Fibroblast of skin of right biceps (primary cell): ENCODE data around the gene CYB561D1.

Source experiments
- DNase-seq: peaks from one replicate; pipeline ENCODE4 v3.0.0-alpha.2; 2013

The CYB561D1 gene

DNA sequence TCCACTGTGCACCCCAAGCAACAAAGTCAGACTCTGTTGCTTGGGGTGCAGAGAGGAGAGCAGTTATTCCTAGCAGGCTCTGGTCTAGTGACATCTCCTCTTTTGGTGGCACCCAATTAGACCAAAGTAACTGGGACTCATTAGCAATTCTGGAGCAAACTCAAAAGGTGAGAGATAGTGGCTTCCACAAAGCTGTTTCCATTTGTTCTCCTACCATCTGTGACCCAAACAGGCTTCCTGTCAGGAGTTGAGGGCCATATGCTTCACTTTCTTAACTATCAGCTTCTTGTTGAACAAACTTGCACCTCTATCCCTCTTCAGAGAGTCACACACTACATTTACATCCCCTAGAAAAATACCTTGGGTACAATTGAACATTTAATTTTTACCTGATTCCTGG lies 11.7 kb upstream of the CYB561D1 start:
- DNase-seq = no peak

DNA sequence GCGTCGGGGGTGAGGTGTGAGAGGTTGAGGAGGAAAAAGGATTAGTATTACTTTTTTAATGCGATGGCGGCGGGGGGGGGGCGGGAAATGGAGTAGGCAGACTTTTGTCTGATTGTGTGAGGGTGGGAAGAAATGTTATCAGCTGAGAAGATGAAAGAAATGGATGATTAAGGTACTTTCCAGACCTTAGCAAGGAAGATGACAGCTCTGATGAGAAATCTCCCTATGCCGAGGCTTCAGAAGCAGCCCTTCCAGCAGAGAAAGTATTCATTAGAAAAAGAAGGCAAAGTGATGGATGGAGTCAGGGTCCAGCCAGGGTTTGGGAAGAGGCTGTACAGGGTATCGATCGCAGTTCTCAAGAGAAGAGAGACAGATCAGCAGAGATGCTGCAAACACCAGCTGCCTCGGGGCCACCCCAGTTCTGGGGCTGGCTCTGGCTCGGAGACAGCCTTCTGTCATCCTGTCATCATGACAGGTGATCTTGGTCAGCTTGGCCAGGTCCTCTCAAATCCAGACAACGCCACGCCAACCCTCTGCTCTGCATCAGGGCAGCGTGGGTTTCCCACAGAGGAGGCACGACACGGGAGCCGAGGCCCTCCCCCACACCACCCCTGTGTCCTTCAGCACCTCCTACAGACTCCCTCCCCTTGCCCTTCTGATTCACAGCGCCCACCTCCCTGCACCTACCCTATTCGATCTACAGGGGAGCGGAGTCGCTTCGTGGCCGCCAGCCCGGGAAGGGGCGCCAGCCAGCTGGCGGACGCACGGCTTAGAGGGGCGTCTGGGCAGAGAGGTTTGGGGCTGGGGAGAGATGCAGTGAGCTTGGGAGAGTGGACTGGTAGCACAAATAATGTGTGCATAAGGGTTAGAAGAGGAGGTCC lies 10.9 kb upstream of the CYB561D1 start:
- no peak for DNase-seq

DNA sequence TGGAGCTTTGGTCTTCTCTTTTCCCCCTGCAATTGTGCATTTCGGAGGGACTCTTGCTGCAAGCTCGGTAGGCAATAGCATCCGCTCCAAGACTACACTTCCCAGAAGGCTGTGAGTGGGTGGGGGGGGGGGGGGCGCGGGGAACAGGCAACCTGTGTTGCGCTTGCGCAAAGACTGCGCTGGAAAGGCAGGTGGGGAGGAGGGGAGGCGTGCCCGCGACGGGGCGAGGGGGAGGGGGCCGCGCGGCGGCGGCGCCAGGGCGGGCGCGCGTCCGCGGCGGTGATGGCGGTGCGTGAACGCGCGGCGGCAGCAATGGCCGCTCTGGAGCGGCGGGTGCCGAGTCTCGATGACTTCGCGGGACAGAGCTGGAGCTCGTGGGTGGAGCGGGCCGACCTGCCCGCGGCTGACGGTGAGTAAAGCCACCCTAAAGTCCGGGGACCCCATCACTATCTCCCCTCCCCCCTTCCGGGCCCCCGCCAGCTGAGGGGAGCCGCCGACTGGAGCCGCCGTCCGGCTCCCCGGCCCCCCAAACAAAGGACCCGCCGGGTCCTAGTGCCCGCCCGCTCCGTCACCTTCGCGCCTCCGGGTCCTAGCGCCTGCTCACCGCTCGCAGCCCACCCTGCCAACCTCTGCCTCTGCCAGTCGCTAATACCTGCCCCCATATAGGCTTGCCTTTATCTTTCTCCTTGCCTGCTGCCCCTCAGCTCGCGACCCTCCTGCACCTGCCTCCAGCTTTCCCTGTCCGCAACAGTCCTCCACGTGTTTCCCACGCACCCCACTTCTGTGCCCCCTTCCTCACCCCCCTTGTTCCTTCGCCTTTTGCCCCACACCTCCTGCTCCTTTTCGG lies 10.0 kb upstream of the CYB561D1 start, which contains the start of gene ATXN7L2:
Gene ATXN7L2 (plus strand): TSS at position 234 of the 847 bp plus-strand sequence. CDS start 49 bp downstream, at position 283.
- DNase-seq = peak; percentile 92

DNA sequence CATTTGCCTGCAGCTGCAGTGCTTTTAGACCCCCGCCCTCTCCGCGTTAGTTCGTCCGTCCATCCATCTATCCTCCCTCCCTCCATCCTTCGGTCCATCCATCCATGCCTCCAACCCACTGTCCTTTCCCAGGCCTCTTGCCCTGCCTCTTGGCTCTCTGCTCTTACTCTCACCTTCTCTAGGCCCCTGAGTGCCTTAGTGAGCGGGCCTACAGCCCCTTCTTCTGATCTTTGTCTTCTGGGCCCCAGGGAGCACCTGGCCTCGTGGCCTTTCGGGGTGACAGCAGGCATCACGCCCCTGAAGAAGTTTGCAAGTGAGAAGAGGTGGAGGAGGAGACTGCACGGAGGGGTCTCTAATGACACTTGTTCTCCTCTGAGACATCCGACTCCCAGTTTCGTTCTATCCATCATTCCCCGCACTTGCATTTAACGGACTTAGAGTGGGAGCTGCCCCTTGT lies 9.3 kb upstream of the CYB561D1 start:
- no peak for DNase-seq

DNA sequence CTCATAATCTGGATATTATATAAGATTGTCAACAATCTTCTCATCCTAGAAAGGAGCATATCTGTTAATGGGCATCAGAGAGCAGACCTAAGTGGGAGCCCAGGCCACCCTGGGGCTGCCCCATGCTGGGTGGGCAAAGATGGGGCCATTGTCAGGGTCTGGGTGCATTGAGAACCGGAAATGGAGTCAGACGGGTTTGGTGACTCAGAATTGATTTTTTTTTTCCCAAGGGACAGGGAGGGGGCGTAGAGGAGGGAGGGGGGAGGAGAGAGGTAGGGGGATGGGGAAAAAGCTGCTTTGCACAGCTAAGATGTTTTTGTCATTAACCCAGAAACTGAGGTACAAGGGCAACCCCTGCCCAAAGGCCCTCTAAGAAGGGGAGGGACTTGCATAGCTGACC lies 8.9 kb upstream of the CYB561D1 start:
- DNase-seq = peak; percentile 52

DNA sequence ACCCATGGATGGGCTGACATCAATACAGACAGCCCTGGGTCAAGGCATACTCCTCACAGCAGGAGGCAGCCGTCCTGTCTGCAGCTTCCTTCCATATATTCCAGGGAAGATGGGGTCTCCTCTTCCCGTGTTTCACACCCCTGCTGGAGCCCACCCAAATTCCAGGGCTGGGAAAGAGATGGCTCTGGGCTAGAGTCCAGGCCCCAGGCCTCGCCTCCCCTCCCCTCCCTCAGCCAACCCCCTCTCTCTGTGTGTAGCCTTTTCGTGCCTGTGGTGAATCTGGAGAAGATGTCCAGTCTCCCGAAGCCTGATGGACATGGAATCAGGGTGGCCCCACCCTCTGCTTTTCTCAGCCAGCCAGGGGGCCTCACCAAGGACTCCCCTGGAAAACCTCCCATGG lies 6.6 kb upstream of the CYB561D1 start:
- DNase-seq = no peak

DNA sequence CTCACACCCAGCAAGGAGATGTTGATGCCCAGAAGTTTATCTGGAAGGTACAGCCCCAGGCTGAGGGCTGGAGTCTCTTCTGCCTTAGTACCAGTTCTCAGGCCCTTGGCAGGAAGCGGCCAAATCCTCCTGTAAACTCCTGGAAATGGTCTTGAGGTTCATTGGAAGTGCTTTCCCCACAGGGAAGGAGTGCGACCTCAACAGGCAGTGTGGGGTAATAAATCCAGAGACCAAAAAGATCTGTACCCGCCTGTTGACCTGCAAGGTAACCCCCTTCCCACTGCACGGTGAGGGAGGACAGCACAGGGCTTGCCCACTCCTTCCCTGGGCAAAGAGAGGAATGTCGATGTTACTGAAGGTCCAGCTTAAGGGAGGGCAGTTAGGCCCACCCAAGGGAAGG lies 5.7 kb upstream of the CYB561D1 start:
- no peak for DNase-seq

DNA sequence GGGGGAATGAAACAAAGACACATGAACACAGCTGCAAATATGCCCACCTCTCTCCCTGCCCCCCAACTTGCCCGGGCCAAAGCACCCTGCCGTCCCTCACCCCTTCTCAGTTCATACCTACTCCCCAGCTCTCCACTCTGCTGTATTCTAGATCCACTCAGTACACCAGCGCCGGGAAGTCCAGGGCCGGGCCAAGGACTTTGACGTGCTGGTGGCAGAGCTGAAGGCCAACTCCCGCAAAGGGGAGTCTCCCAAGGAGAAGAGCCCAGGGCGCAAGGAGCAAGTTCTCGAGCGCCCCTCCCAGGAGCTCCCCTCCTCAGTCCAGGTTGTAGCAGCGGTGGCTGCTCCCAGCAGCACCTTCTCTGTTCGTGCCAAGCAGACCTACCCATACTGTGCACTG lies 5.2 kb upstream of the CYB561D1 start:
- no peak for DNase-seq

DNA sequence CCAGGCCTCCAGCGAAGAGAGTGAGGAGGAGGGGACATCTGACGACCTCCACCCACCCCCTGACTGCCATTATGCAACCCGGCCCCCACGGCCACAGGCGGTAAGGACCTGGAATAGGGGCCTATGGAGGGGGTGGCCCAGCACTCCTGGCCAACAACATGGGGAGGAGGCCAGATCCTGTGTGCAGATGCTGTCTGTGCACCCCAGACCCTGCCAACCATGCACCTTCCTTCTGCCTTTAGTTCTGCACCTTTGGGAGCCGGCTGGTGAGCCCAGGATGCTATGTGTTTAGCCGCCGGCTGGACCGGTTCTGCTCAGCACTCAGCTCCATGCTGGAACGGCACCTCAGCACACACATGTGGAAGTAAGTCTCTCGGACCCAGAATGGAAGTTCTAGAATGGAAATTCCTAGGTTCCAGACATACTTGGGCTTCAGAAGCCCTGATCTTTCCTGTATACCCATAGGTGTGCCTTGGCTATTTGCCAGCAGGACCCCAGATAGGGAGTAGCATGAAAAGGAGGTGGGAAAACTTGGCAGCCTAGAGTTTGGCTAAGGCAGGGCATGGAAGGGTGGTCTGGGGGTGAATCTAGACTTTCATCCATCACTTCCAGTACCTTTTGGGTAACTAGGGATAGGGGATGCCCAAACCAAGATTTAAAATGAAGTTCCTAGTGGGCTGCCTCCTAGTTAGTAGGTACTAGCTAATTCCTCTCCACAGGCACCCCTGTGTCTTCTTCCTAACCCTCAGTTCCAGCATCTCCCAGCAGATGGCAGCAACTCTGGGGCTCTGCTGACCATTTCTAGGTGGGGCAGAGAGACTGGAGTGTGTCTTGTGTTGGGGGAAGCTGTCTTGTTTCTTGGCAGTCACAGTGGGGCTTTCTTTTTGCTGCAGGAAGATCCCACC lies 3.6 kb upstream of the CYB561D1 start:
- peak; percentile 59 for DNase-seq

DNA sequence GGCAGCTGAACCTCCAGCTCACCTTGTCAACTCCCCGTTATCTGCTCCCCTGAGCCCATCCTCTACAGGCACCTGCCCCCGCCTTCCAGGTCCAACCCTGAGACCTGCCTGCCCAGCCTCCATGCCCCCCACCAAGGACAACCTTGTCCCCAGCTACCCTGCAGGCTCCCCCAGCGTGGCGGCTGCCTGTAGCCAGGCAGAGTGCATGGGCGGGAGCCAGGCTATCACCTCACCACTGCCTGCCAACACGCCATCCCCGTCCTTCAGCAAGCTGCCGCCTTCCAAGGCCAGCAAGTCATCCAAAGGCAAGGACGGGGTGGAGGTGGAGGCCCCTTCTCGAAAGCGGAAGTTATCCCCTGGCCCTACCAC lies 3.0 kb upstream of the CYB561D1 start:
- DNase-seq = no peak

DNA sequence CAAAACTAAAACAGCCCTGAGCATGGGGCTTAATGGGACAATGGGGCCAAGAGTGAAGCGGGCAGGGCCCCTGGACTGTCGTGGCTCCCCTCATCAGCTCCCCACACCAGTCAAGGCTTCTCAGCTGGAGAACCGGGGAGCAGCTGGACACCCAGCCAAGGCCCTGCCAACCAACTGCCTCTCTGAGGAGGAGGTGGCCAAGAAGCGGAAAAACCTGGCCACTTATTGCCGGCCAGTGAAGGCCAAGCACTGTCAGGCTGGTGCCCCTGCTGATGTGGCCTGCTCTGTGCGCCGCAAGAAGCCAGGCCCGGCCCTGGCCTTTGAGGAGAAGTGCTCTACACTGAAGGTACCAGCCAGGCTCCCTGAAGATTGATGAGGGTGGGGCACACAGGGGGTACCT lies 2.5 kb upstream of the CYB561D1 start:
- no peak for DNase-seq

DNA sequence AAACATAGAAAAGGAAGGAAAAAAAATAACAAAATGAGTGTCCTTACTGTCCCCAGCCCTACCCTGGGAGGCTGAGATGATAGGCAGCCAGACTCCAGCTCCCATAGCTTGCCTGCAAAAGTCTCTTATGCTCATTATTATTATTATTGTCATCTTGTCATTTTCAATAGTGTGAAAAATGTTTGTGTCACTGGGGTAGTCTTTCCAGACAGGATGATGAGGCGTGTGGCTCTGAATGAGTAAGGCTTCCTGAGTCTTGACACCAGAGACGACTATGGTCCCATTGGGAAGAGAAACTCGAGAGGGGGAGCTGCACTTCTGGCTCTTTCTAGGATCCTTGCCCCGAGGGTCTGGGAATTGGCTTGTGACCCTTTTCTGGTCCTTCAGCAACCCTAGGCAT lies 1.1 kb upstream of the CYB561D1 start:
- no peak for DNase-seq

DNA sequence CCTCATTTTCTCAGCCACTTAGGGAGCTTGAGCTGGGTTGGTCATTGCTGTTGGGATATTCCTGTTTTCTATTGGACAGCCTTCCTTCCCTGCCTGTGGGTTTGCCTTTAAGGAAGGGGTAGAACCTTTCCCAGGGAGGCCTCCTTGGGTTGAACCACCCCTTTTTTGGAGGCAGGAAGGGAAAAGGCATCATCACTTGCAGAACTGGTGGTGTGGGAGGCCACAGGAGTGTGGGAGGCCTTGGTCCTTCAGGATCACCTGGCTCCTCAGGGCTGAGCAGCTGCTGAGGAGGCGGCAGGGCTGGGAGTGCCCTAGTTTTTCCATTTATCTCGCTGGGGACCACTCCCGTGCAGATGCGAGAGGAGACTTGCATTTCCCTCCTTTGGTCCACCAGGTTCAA lies 667 bp upstream of the CYB561D1 start:
- no peak for DNase-seq

DNA sequence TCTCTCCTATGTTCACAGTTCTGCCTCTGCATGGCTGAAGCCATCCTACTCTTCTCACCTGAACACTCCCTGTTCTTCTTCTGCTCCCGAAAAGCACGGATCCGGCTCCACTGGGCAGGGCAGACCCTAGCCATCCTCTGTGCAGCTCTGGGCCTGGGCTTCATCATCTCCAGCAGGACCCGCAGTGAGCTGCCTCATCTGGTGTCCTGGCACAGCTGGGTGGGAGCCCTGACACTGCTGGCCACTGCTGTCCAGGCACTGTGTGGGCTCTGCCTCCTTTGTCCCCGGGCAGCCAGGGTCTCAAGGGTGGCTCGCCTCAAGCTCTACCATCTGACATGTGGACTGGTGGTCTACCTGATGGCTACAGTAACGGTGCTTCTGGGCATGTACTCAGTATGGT lies 1.8 kb downstream of the CYB561D1 start:
- DNase-seq = no peak

DNA sequence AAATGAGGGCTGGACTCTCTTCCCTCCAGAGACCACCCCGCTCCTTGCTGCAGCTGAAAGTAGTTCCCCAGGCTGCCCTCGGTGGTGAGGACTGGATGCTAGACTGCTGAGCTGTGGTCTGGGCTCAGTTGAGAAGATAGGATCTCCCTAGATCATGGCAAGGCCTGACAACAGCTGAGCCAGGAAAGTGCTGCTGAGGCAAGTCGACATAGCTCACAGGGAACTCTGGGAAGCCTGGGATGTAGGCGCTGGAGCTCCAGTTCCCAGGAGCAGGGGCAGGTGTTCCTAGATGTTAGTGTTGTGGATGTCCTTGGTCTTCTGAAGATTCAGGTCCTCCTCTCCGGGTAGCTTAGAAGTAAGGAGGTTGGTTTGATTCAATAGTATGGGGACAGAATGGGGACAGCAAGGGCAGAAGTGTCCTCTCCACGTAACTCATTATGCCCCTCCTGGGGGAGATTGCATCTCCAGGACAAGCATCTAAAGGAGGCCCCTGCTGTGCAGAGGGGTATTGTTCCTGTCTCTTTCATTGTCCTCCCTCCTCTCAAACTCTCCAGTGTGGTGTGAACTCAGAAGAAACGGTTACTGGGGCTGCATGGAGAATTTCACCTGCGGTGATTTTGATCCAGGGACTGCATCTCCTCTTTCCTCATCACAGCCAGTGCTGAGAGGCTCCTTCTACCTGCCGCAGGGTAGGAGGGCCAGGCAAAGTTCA lies 3.7 kb downstream of the CYB561D1 start:
- DNase-seq = no peak

DNA sequence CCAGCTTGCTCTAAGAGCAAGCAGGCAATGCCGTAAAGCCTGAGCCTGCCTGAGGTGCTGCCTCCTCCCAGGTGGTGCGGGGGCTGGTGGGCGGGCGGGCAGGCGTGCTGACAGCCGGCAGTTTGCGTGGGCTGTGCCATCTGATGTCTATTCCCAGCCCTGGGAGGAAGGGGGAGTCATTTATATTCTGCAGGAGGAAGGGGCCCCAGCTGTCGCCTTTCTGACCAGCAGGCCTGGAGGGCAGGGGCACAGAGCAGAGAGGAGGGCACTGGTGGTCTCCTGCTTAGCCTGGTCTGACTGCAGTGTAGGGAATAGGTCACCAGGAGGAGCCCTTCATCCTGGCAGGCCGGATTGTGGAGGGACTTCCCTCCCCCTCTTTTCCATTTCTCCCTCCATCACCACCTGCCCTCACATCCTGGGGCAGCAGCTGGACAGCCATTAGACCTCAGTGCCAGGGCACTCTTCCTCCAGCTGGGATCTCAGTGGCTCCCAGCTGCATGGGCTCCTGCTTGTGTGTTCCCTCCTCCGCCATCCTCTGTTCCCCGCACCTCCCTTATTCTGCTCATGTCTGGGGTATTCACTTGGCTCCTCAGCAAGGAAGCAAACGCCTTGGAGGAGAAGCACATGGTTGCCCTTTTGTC lies 4.4 kb downstream of the CYB561D1 start:
- DNase-seq = peak; percentile 22

DNA sequence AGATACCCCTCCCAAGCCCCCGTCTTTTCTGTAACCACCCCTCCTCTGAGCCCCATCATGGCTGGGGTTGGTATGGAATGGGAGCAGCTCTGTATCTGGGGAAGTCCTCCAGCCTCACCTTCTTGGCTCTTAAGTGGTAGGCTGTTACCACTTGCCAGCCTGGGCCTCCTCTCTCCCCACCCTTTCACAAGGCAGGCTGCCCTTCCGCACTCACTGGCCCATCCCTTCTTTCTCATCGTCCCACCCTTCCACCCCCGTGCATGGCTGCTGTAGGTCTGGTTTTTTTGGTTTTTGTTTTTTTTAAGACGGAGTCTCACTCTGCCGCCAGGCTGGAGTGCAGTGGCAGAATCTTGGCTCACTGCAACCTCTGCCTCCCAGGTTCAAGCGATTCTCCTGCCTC lies 5.2 kb downstream of the CYB561D1 start:
- DNase-seq = no peak

DNA sequence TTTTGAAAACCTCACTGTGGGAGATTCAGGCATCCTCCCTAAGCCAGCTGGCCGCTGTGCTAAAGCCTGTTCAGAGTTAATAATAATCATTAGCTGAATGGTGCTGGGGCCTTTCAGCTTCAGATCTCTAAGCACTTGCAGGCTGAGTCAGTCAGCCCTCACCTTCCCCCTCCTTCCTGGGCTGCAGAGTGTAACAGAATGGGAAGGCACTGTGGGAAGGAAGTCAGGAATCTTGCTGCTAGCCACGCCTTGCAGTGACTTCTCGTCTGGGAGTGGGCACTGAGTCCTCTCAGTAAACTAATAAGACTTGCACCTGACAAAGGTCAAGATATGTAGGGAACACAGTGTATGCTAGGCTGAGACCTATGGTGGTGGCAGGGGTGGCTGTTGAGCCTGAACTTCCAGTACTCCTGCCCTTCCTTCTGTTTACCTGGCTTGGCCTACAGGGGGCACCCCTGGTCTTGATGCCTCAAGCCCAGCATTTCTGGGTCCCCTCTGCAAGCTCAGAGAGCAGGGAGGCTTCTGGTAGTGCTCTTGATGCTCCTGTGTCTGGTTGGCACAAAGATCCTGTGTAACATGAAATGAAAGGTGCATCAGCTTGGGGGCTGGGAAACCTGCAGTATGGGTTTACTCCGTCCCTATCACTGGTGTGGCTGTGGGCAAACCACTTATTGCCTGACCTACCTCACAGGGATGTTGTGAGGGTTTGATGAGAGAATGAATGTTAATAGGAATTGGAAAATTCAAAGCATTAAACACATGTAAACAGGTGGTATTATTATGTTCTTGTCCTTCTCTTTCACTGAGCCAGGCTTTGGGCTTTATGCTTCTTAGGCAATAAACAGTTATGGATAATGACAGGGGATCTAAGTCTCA lies 6.0 kb downstream of the CYB561D1 start:
- DNase-seq = peak; percentile 53

DNA sequence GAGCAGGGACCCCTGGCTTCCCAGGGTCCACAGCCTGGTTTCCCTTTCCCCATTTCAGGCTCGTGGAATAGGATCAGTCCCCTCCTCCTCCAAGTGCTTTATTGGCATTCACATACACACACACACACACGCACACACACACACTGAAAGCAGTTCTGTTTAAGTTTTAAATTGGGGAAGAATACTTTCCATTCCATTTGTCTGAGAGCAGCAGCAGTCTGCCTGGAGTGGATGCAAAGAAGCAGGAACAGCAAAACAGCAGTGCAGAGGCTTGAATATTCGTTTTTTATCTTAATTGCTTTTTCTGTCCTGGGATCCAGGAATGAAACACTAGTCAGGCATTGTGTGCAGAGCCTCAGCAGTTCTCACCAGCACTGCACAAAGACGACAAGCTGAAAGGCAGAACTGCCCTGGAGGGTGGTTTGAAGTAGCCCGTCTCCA lies 7.1 kb downstream of the CYB561D1 start:
- DNase-seq = peak; percentile 75

DNA sequence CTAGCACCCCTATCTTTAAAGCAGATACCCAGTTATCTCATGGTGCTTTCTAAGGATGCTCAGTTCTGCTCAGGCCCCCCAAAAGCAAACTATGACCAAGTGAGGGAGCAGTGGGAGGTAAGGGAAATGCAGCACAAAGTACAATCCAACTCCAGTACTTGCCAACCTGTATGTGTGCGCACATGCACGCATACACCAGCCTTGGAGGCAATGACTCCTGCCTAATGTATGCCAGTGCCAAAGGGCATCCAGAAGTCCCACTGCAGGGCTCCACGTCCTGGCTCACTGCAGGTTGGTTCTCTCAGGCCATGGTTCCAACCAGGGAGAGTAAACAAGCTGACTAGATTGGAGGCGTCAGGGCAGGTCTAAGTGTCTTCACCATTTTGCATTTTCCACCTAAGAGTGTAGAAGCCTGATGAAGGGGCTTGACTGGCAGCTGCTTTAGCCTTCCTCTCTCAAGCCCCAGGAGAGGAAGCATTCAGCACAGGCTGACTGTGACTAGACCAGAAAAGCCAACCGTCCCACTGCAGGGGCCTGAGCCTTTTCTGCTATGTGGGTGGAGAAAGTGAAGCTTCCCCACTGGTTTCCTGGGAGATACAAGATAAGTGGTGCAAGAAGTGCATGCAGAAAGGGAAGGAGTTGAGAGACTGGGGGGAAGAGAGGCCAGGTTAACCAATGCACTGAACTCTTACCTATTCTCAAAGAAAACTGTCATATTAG lies 7.9 kb downstream of the CYB561D1 start:
- no peak for DNase-seq
